Caco-2 (cell line): Measurements from ENCODE around the gene DOCK9. TPM values are rescaled to one million over a fixed set of nuclear protein-coding genes. Genes with fewer than 3 reads are reported as not detected.

Source experiments
- BruUV-seq: library from RNA; stranded (reverse); fragments of 400-500 nt; replicated peaks from 2 replicates; lab custom pipeline; 2021; lab: Mats Ljungman, UMichigan
- CTCF ChIA-PET: fragments of 300-600 bp; sonication (Branson Sonifier 250); formaldehyde crosslinking; loops from one replicate; lab custom pipeline; 2022; ENCODE audit warnings: antibody characterized with exemption; lab: Charles Lee
- POLR2A ChIA-PET: fragments of 300-600 bp; sonication (Branson Sonifier 250); formaldehyde crosslinking; loops from one replicate; lab custom pipeline; 2022; ENCODE audit warnings: antibody characterized with exemption; lab: Charles Lee
- DNase-seq, 2 experiments: peaks; one replicate each; pipeline versions ENCODE4 v3.0.0 to v3.0.0-alpha.2; 2020 to 2022
- H3K27me3 ChIP-seq: replicated peaks from 2 replicates; pipeline ENCODE4 v1.6.0; 2011; ENCODE audit warnings: low read length; ENCODE audit not compliant: control insufficient read depth, insufficient read depth
- H3K36me3 ChIP-seq: 2 replicates; pipeline ENCODE4 v1.5.1; 2011; ENCODE audit warnings: low read length; ENCODE audit not compliant: control insufficient read depth, insufficient read depth
- H3K4me1 ChIP-seq: fragments of 250-450 bp; sonication (Bioruptor Pico); 2 replicates; pipeline ENCODE4 v1.5.1; 2020; ENCODE audit warnings: mild to moderate bottlenecking
- H3K4me3 ChIP-seq: 2 replicates; pipeline ENCODE4 v1.5.1; 2011; ENCODE audit warnings: low read depth, mild to moderate bottlenecking, control low read depth, low read length
- H3K9me3 ChIP-seq: fragments of 250-450 bp; sonication (Bioruptor Pico); 2 replicates; pipeline ENCODE4 v1.5.1; 2020; ENCODE audit warnings: mild to moderate bottlenecking, moderate library complexity
- H3K27ac Mint-ChIP-seq: one replicate; pipeline ENCODE4 v1.8.0; 2022; ENCODE audit warnings: mixed read lengths; ENCODE audit not compliant: unreplicated experiment
- H3K27me3 Mint-ChIP-seq: one replicate; pipeline ENCODE4 v1.8.0; 2022; ENCODE audit warnings: mixed read lengths; ENCODE audit not compliant: insufficient read depth, unreplicated experiment
- H3K36me3 Mint-ChIP-seq: one replicate; pipeline ENCODE4 v1.8.0; 2022; ENCODE audit warnings: mild to moderate bottlenecking, mixed read lengths; ENCODE audit not compliant: insufficient read depth, unreplicated experiment
- H3K4me1 Mint-ChIP-seq: one replicate; pipeline ENCODE4 v1.8.0; 2022; ENCODE audit warnings: low read depth, mixed read lengths; ENCODE audit not compliant: unreplicated experiment
- H3K4me3 Mint-ChIP-seq: one replicate; pipeline ENCODE4 v1.8.0; 2022; ENCODE audit warnings: mild to moderate bottlenecking, moderate library complexity, mixed read lengths; ENCODE audit not compliant: unreplicated experiment
- H3K9me3 Mint-ChIP-seq: one replicate; pipeline ENCODE4 v1.8.0; 2022; ENCODE audit warnings: mixed read lengths; ENCODE audit not compliant: unreplicated experiment
- intact Hi-C: fragments of 100-400 bp; cut with micrococcal nuclease; formaldehyde crosslinking; loops from one replicate; pipeline ENCODE4 v1.10.0; 2022; ENCODE audit not compliant: unreplicated experiment
- total RNA-seq: library from RNA; stranded (reverse); gene quantifications from 2 replicates; pipeline ENCODE4 v1.2.3, GENCODE V29; 2022
- TF ChIP-seq, protein P1 (sequence below), 2 experiments: fragments of 200-600 bp in 1 of 2; IDR thresholded peaks; 1 replicate in 1 of 2; 2 replicates in 1 of 2; pipeline versions ENCODE4 v1.5.1 to v1.8.0; 2011 to 2022; ENCODE audit warnings: antibody characterized with exemption in 1 of 2, control low read depth in 1 of 2, inconsistent platforms in 1 of 2, low read depth in 1 of 2, low read length in 1 of 2, mild to moderate bottlenecking in 1 of 2, moderate library complexity in 1 of 2; ENCODE audit not compliant: insufficient read depth in 1 of 2, severe bottlenecking in 1 of 2, unreplicated experiment in 1 of 2

The DOCK9 gene
- total RNA-seq, 1 experiment from 2014 or later = 260 TPM

DNA sequence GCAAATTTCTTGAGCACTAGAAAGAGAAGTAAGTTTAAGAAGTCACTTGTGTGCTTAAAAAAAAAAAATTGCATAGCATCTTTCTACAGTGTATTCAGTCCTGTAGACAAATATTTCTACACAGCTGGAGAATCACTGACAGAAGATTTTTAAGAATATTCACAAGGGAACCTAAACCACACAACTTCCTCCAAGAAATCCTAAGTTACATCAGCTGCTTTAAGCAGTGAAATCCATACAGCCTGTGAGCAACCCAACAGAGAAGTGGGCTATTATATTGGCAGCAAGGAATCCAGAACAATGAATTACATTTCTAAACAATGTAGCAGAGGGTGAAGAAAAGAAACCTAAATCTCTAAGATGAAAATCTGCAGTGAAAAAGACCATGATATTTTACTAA, 1.5 kb downstream of the DOCK9 start:
- no peak overlapping the region for H3K4me3 ChIP-seq
- no peaks in the 10 kb centered on the region for H3K9me3 ChIP-seq
- Mint-ChIP-seq H3K4me3 (peak overlapping the region; percentile 77), H3K4me1 (peaks cover 59% of the 10 kb centered on the region), H3K36me3 (peaks cover 6% of the 10 kb centered on the region), H3K27ac (peak overlapping the region; percentile 88), H3K9me3 (no peaks in the 10 kb centered on the region), H3K27me3 (no peaks in the 10 kb centered on the region)
- POLR2A ChIA-PET = interaction anchor here (0.7 to 1.6 kb wide), 5 partner anchors 8 to 50 kb away, joined by 3 to 4 read pairs (median 3); no protein-coding TSS in a partner anchor
- CTCF ChIA-PET = interaction anchor here (0.7 to 1.7 kb wide), 5 partner anchors 8 to 82 kb away, joined by 3 to 8 read pairs (median 5); no protein-coding TSS in a partner anchor
- TF ChIP-seq, protein P1, sequence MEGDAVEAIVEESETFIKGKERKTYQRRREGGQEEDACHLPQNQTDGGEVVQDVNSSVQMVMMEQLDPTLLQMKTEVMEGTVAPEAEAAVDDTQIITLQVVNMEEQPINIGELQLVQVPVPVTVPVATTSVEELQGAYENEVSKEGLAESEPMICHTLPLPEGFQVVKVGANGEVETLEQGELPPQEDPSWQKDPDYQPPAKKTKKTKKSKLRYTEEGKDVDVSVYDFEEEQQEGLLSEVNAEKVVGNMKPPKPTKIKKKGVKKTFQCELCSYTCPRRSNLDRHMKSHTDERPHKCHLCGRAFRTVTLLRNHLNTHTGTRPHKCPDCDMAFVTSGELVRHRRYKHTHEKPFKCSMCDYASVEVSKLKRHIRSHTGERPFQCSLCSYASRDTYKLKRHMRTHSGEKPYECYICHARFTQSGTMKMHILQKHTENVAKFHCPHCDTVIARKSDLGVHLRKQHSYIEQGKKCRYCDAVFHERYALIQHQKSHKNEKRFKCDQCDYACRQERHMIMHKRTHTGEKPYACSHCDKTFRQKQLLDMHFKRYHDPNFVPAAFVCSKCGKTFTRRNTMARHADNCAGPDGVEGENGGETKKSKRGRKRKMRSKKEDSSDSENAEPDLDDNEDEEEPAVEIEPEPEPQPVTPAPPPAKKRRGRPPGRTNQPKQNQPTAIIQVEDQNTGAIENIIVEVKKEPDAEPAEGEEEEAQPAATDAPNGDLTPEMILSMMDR (IDR thresholded peaks at IDR 0.05; ENCODE audit: insufficient read depth in 1 of 2, low read depth in 1 of 2, low read length in 1 of 2, severe bottlenecking in 1 of 2, unreplicated experiment in 1 of 2) = no peak
- TSS peak; percentile 92 for BruUV-seq
- intact Hi-C loops = loop anchor here (1.0 to 5.0 kb wide), 4 partner anchors 10 to 111 kb away; no protein-coding TSS in a partner anchor
- H3K36me3 ChIP-seq = no peaks in the 10 kb centered on the region
- H3K4me1 ChIP-seq = peaks cover 63% of the 10 kb centered on the region
- DNase-seq = no peak
- no peaks in the 10 kb centered on the region for H3K27me3 ChIP-seq

DNA sequence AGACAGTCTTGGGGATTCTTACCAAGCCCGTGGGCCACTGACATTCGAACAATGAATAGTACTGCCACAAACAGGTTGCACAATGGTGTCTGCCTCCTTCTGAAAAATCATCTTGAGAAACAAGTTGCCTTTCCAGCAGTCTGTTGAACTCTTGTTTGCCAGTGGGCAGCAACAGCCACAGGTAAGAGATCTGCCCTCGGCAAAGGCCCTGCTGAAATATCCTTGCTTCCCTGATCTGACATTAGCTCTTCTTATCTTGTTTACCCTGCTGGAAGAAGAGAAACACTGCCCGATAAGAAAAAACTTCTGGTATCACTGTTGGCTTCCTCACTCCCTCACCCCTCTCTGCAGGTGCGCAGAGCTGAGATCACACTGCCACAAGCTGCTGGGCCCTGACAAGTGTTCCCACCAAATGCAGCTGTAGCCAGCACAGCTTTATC, 2.0 kb downstream of the DOCK9 start:
- ChIA-PET CTCF (interaction anchor here (0.6 to 1.7 kb wide), 6 partner anchors 9 to 81 kb away, joined by 3 to 8 read pairs (median 5); no protein-coding TSS in a partner anchor), POLR2A (interaction anchor here (0.6 to 1.6 kb wide), 5 partner anchors 10 to 454 kb away, joined by 3 to 4 read pairs (median 3); no protein-coding TSS in a partner anchor)
- Histone ChIP-seq H3K27me3 (no peaks in the 10 kb centered on the region), H3K9me3 (no peaks in the 10 kb centered on the region), H3K4me3 (no peak overlapping the region), H3K4me1 (peaks cover 66% of the 10 kb centered on the region), H3K36me3 (no peaks in the 10 kb centered on the region)
- Mint-ChIP-seq H3K27me3 (no peaks in the 10 kb centered on the region), H3K36me3 (peaks cover 8% of the 10 kb centered on the region), H3K4me3 (peak overlapping the region; percentile 77), H3K27ac (peak overlapping the region; percentile 88), H3K4me1 (peaks cover 59% of the 10 kb centered on the region), H3K9me3 (no peaks in the 10 kb centered on the region)
- TF ChIP-seq, protein P1 (IDR thresholded peaks at IDR 0.05; ENCODE audit: insufficient read depth in 1 of 2, low read depth in 1 of 2, low read length in 1 of 2, severe bottlenecking in 1 of 2, unreplicated experiment in 1 of 2) = peak in 1 of 2 experiments; percentile 44
- intact Hi-C loops = loop anchor here (1.0 to 5.0 kb wide), 4 partner anchors 10 to 111 kb away; no protein-coding TSS in a partner anchor
- no TSS peak for BruUV-seq
- DNase-seq = peak; percentile 76 to 79

- Histone ChIP-seq H3K36me3 (no peaks in the 10 kb centered on the region), H3K27me3 (no peaks in the 10 kb centered on the region), H3K9me3 (no peaks in the 10 kb centered on the region), H3K4me1 (peaks cover 75% of the 10 kb centered on the region), H3K4me3 (no peak overlapping the region)
- no peak for DNase-seq
- H3K9me3 Mint-ChIP-seq = no peaks in the 10 kb centered on the region
- ChIA-PET CTCF (no interaction called here), POLR2A (no interaction called here)
- H3K27ac Mint-ChIP-seq = no peak overlapping the region
- H3K27me3 Mint-ChIP-seq = no peaks in the 10 kb centered on the region
- no TSS peak for BruUV-seq
- peaks cover 26% of the 10 kb centered on the region for H3K36me3 Mint-ChIP-seq
- TF ChIP-seq, protein P1 (IDR thresholded peaks at IDR 0.05; ENCODE audit: insufficient read depth in 1 of 2, low read depth in 1 of 2, low read length in 1 of 2, severe bottlenecking in 1 of 2, unreplicated experiment in 1 of 2) = no peak
- H3K4me3 Mint-ChIP-seq = peak overlapping the region; percentile 6
- intact Hi-C loops = no loop called here
- H3K4me1 Mint-ChIP-seq = peaks cover 65% of the 10 kb centered on the region
These were observed 3.8 kb downstream of the DOCK9 start for GRCh38 chr13:98974053-98974452.
